Measurements from ENCODE around the gene ASB6. TPM values are rescaled to one million over a fixed set of nuclear protein-coding genes. Genes with fewer than 3 reads are reported as not detected.
"Not testable (repeated sequence)": the region's sequence is repeated elsewhere in the genome, so short reads cannot be mapped to it uniquely, and the experiment has no call there.

The ASB6 gene
- total RNA-seq, 6 experiments from 2014 or later = 4.5 to 9.5 (median 5.4) TPM

DNA sequence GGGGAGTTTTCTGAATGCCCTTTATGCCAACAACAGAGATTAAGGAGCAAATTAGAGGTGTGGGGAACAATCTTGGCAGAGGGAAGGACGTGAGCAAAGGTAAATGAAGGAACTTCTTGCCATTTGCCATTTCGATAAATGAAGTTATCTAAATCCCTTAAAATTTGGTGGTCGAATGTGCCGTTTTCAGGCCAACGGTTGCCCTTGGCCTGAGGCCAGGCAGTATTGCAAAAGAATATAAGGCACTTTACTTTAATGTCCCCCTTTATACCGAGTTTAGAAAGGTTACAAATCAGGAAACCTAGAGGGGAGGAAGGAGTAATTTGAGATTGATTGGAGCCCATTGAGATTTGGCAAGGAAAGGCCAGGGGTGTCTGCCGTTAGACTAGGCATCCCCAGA lies 47.3 kb downstream of the ASB6 start:
- TF ChIP-seq POLR2A (IDR thresholded peaks at IDR 0.05) = no peak
- TF ChIP-seq, protein P1, sequence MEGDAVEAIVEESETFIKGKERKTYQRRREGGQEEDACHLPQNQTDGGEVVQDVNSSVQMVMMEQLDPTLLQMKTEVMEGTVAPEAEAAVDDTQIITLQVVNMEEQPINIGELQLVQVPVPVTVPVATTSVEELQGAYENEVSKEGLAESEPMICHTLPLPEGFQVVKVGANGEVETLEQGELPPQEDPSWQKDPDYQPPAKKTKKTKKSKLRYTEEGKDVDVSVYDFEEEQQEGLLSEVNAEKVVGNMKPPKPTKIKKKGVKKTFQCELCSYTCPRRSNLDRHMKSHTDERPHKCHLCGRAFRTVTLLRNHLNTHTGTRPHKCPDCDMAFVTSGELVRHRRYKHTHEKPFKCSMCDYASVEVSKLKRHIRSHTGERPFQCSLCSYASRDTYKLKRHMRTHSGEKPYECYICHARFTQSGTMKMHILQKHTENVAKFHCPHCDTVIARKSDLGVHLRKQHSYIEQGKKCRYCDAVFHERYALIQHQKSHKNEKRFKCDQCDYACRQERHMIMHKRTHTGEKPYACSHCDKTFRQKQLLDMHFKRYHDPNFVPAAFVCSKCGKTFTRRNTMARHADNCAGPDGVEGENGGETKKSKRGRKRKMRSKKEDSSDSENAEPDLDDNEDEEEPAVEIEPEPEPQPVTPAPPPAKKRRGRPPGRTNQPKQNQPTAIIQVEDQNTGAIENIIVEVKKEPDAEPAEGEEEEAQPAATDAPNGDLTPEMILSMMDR (IDR thresholded peaks at IDR 0.05) = no peak
- peaks cover 0 to 6% (median 0%) of the 10 kb centered on the region in 4 donors for H3K4me1 ChIP-seq
- DNase-seq (no peak), ATAC-seq (no peak)
- H3K36me3 ChIP-seq = no peaks in the 10 kb centered on the region
- H3K27me3 ChIP-seq = no peaks in the 10 kb centered on the region
- no peak overlapping the region for H3K4me3 ChIP-seq
- 42% methylated on average over 7 of the region's 7 CpGs for WGBS (ENCODE audit: insufficient coverage, low coverage, low lambda C conversion rate, missing lambda C conversion rate)
- no peak overlapping the region for H3K27ac ChIP-seq
- H3K9me3 ChIP-seq = no peaks in the 10 kb centered on the region
- intact Hi-C loops (cut with DNase I) = no loop called here

DNA sequence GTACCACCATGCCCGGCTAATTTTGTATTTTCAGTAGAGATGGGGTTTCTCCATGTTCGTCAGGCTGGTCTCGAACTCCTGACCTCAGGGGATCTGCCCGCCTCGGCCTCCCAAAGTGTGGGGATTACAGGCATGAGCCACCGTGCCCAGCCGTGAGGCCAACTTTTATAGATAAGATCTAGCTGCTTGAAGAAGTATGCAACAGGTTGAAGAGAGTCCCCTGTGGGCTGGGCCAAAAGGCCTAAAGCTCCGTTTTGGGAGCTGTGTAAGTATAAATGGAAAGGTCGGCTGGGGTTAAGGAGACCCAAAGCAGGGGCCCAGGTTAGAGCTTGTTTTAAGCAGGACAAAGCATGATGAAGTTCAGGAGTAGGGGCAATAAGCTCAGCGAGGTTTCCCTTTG lies 49.2 kb downstream of the ASB6 start:
- H3K27ac ChIP-seq; H3K27me3 ChIP-seq; H3K36me3 ChIP-seq; H3K9me3 ChIP-seq; ATAC-seq; DNase-seq; H3K4me1 ChIP-seq; H3K4me3 ChIP-seq; intact Hi-C loops (cut with DNase I): not testable (repeated sequence)
- 92% methylated on average over 10 of the region's 10 CpGs for WGBS (ENCODE audit: insufficient coverage, low coverage, low lambda C conversion rate, missing lambda C conversion rate)

GRCh38 chr9:129591916-129592315 lies 50.0 kb downstream of the ASB6 start:
- 64% methylated on average over 4 of the region's 5 CpGs for WGBS (ENCODE audit: insufficient coverage, low coverage, low lambda C conversion rate, missing lambda C conversion rate)
- H3K4me3 ChIP-seq = no peak overlapping the region
- H3K36me3 ChIP-seq = no peaks in the 10 kb centered on the region
- H3K27me3 ChIP-seq = no peaks in the 10 kb centered on the region
- no peak for DNase-seq
- ATAC-seq = no peak
- no peak overlapping the region for H3K27ac ChIP-seq
- no peaks in the 10 kb centered on the region for H3K4me1 ChIP-seq
- no peak for TF ChIP-seq POLR2A (IDR thresholded peaks at IDR 0.05)
- H3K9me3 ChIP-seq = no peaks in the 10 kb centered on the region
- intact Hi-C loops (cut with DNase I) = no loop called here

DNA sequence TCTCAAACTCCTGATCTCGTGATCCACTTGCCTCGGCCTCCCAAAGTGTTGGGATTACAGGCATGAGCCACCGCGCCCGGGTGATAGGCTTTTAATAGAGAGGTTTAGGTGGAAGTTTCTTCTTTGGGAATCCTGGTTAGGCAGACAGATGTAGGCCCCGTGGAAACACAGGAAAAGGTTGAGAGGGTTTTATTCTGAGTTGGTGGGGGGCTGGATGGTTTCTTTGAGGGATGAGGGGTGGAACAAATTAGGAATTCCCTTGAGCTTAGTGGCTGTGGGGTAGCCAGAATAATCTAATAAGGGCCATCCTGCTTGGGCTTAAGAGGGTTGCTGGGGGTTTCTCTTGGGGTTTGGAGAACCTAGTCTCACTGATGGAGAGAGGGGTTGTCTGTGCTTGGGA lies 51.5 kb downstream of the ASB6 start:
- DNase-seq = no peak
- intact Hi-C loops (cut with DNase I) = no loop called here
- WGBS (ENCODE audit: insufficient coverage, low coverage, low lambda C conversion rate, missing lambda C conversion rate) = 88% methylated on average over 4 of the region's 6 CpGs
- no peak for TF ChIP-seq POLR2A (IDR thresholded peaks at IDR 0.05)
- TF ChIP-seq, protein P1 (IDR thresholded peaks at IDR 0.05) = no peak
- Histone ChIP-seq H3K27me3 (no peaks in the 10 kb centered on the region), H3K4me3 (no peak overlapping the region), H3K36me3 (no peaks in the 10 kb centered on the region), H3K4me1 (no peaks in the 10 kb centered on the region), H3K27ac (no peak overlapping the region), H3K9me3 (no peaks in the 10 kb centered on the region)
- no peak for ATAC-seq

GRCh38 chr9:129587487-129588262 lies 54.3 kb downstream of the ASB6 start:
- no peak for TF ChIP-seq POLR2A (IDR thresholded peaks at IDR 0.05)
- TF ChIP-seq, protein P1 (IDR thresholded peaks at IDR 0.05) = no peak
- intact Hi-C loops (cut with DNase I) = no loop called here
- H3K27me3 ChIP-seq = no peaks in the 10 kb centered on the region
- WGBS (ENCODE audit: insufficient coverage, low coverage, low lambda C conversion rate, missing lambda C conversion rate) = 85% methylated on average over 17 of the region's 23 CpGs
- H3K4me3 ChIP-seq = no peak overlapping the region
- H3K36me3 ChIP-seq = no peaks in the 10 kb centered on the region
- no peak overlapping the region for H3K27ac ChIP-seq
- peaks cover 0 to 4% (median 0%) of the 10 kb centered on the region in 4 donors for H3K4me1 ChIP-seq
- ATAC-seq = no peak
- no peaks in the 10 kb centered on the region for H3K9me3 ChIP-seq
- no peak for DNase-seq

Data from right lobe of liver (tissue), 6 donors.